ENCODE data around the gene GRID1. TPM values are rescaled to one million over a fixed set of nuclear protein-coding genes. Genes with fewer than 3 reads are reported as not detected.
A peak's percentile ranks its signal among the peaks of the same experiment; 100 is the strongest.

The GRID1 gene
- total RNA-seq, 1 donor from 2014 or later = 0.60 TPM

GRCh38 chr10:86163522-86164173, 202.9 kb downstream of the GRID1 start:
- Mint-ChIP-seq H3K27me3 (ENCODE audit: low read depth) (peaks cover 2% of the 10 kb centered on the region), H3K4me1 (ENCODE audit: low read depth) (no peaks in the 10 kb centered on the region), H3K4me3 (ENCODE audit: unreplicated experiment) (no peak overlapping the region), H3K9me3 (ENCODE audit: low read depth) (no peaks in the 10 kb centered on the region), H3K36me3 (ENCODE audit: low read depth) (no peaks in the 10 kb centered on the region), H3K27ac (ENCODE audit: unreplicated experiment) (no peak overlapping the region)
- no peak for TF ChIP-seq CTCF (IDR thresholded peaks at IDR 0.05)
- DNase-seq (ENCODE audit: low spot score) = peak; percentile 71

GRCh38 chr10:86162696-86163400, 203.7 kb downstream of the GRID1 start:
- no peak for TF ChIP-seq CTCF (IDR thresholded peaks at IDR 0.05)
- peak; percentile 46 for DNase-seq (ENCODE audit: low spot score)
- H3K4me3 Mint-ChIP-seq (ENCODE audit: unreplicated experiment) = no peak overlapping the region

GRCh38 chr10:86162036-86162435, 204.6 kb downstream of the GRID1 start:
- DNase-seq (ENCODE audit: low spot score) = no peak
- Mint-ChIP-seq H3K27me3 (ENCODE audit: low read depth) (peaks cover 3% of the 10 kb centered on the region), H3K4me1 (ENCODE audit: low read depth) (no peaks in the 10 kb centered on the region), H3K4me3 (ENCODE audit: unreplicated experiment) (no peak overlapping the region), H3K36me3 (ENCODE audit: low read depth) (no peaks in the 10 kb centered on the region), H3K9me3 (ENCODE audit: low read depth) (no peaks in the 10 kb centered on the region), H3K27ac (ENCODE audit: unreplicated experiment) (no peak overlapping the region)
- TF ChIP-seq CTCF (IDR thresholded peaks at IDR 0.05) = no peak

More at GRCh38 chr10:86162696-86163400, 203.7 kb downstream of the GRID1 start:
- Mint-ChIP-seq H3K27ac (ENCODE audit: unreplicated experiment) (no peak overlapping the region), H3K9me3 (ENCODE audit: low read depth) (no peaks in the 10 kb centered on the region), H3K4me1 (ENCODE audit: low read depth) (no peaks in the 10 kb centered on the region), H3K36me3 (ENCODE audit: low read depth) (no peaks in the 10 kb centered on the region), H3K27me3 (ENCODE audit: low read depth) (peaks cover 2% of the 10 kb centered on the region)

GRCh38 chr10:86160890-86161585, 205.6 kb downstream of the GRID1 start:
- peak; percentile 53 for DNase-seq (ENCODE audit: low spot score)

More at GRCh38 chr10:86160890-86161585, 205.6 kb downstream of the GRID1 start:
- Mint-ChIP-seq H3K27ac (ENCODE audit: unreplicated experiment) (no peak overlapping the region), H3K9me3 (ENCODE audit: low read depth) (no peaks in the 10 kb centered on the region), H3K36me3 (ENCODE audit: low read depth) (no peaks in the 10 kb centered on the region), H3K4me3 (ENCODE audit: unreplicated experiment) (no peak overlapping the region), H3K4me1 (ENCODE audit: low read depth) (no peaks in the 10 kb centered on the region), H3K27me3 (ENCODE audit: low read depth) (peaks cover 6% of the 10 kb centered on the region)
- no peak for TF ChIP-seq CTCF (IDR thresholded peaks at IDR 0.05)
